CD14-positive monocyte (primary cell): Measurements from ENCODE around the gene GAD1. TPM values are rescaled to one million over a fixed set of nuclear protein-coding genes. Genes with fewer than 3 reads are reported as not detected.

ENCODE experiments used
- DNase-seq, 3 donors: peaks; one replicate each; pipeline ENCODE4 v3.0.0-alpha.2; 2011 to 2022
- H2AFZ ChIP-seq: 2 replicates; pipeline ENCODE4 v1.6.0; 2012; ENCODE audit warnings: mild to moderate bottlenecking, low read depth, low read length, inconsistent platforms; ENCODE audit not compliant: insufficient read depth, poor library complexity, severe bottlenecking
- H3K27ac ChIP-seq, 2 donors: 1 replicate in 1 of 2; 2 replicates in 1 of 2; pipeline ENCODE4 v1.5.1; 2012 to 2013; ENCODE audit warnings: low read length in 2 of 2, control low read depth in 1 of 2, inconsistent platforms in 1 of 2, low read depth in 1 of 2, mild to moderate bottlenecking in 1 of 2
- H3K27me3 ChIP-seq, 2 donors: one replicate each; pipeline versions ENCODE4 v1.6.0 to v1.6.1; 2011 to 2013; ENCODE audit warnings: low read length in 2 of 2; ENCODE audit not compliant: control insufficient read depth in 2 of 2, insufficient read depth in 2 of 2
- H3K36me3 ChIP-seq, 2 donors: replicated peaks in 1 of 2; 1 replicate in 1 of 2; 2 replicates in 1 of 2; pipeline versions ENCODE4 v1.5.1 to v1.6.1; 2012 to 2013; ENCODE audit warnings: low read length in 2 of 2, control low read depth in 1 of 2, inconsistent platforms in 1 of 2, mild to moderate bottlenecking in 1 of 2; ENCODE audit not compliant: insufficient read depth in 2 of 2, control insufficient read depth in 1 of 2
- H3K4me1 ChIP-seq, 2 donors: 1 replicate in 1 of 2; 2 replicates in 1 of 2; pipeline versions ENCODE4 v1.5.1 to v1.6.1; 2012 to 2013; ENCODE audit warnings: low read length in 2 of 2, control low read depth in 1 of 2, inconsistent platforms in 1 of 2, mild to moderate bottlenecking in 1 of 2, moderate library complexity in 1 of 2; ENCODE audit not compliant: insufficient read depth in 2 of 2, control insufficient read depth in 1 of 2
- H3K4me2 ChIP-seq: replicated peaks from 2 replicates; pipeline ENCODE3; 2012; ENCODE audit warnings: low read length, moderate library complexity, mild to moderate bottlenecking; ENCODE audit not compliant: poor library complexity, severe bottlenecking; ENCODE audit errors: extremely low read depth
- H3K4me3 ChIP-seq, 3 experiments: fragments of 200-600 bp in 1 of 3; sonication (generic) in 1 of 3; replicated peaks in 1 of 3; 1 replicate in 2 of 3; 2 replicates in 1 of 3; pipeline ENCODE4 v1.5.1; 2011 to 2013; ENCODE audit warnings: low read length in 3 of 3, mild to moderate bottlenecking in 3 of 3, control low read depth in 2 of 3, low read depth in 2 of 3, inconsistent platforms in 1 of 3, moderate library complexity in 1 of 3
- H3K79me2 ChIP-seq: 2 replicates; pipeline ENCODE4 v1.6.0; 2012; ENCODE audit warnings: mild to moderate bottlenecking, control low read depth, inconsistent platforms, low read length, moderate library complexity; ENCODE audit not compliant: insufficient read depth
- H3K9ac ChIP-seq: 2 replicates; pipeline ENCODE4 v1.6.0; 2017; ENCODE audit warnings: low read length, mild to moderate bottlenecking; ENCODE audit not compliant: insufficient read depth, poor library complexity, severe bottlenecking
- H3K9me3 ChIP-seq, 2 donors: replicated peaks in 1 of 2; 1 replicate in 1 of 2; 2 replicates in 1 of 2; pipeline versions ENCODE4 v1.5.1 to v1.6.1; 2012 to 2013; ENCODE audit warnings: low read length in 2 of 2, control low read depth in 1 of 2; ENCODE audit not compliant: control insufficient read depth in 1 of 2, insufficient read depth in 1 of 2
- H4K20me1 ChIP-seq: 2 replicates; pipeline ENCODE4 v1.6.0; 2012; ENCODE audit warnings: mild to moderate bottlenecking, low read length, control low read depth, moderate library complexity; ENCODE audit not compliant: insufficient read depth
- H3K27ac Mint-ChIP-seq, 7 donors: one replicate each; pipeline ENCODE4 v1.8.0; 2020; ENCODE audit warnings: mild to moderate bottlenecking in 7 of 7, mixed read lengths in 7 of 7, moderate library complexity in 6 of 7, inconsistent platforms in 2 of 7
- H3K27me3 Mint-ChIP-seq, 3 donors: one replicate each; pipeline ENCODE4 v1.8.0; 2021 to 2022; ENCODE audit warnings: low read depth in 3 of 3, mild to moderate bottlenecking in 3 of 3, mixed read lengths in 3 of 3, moderate library complexity in 3 of 3, inconsistent platforms in 1 of 3
- H3K36me3 Mint-ChIP-seq, 2 donors: one replicate each; pipeline ENCODE4 v1.8.0; 2020; ENCODE audit warnings: mixed read lengths in 2 of 2, inconsistent platforms in 1 of 2, mild to moderate bottlenecking in 1 of 2
- H3K4me1 Mint-ChIP-seq: one replicate; pipeline ENCODE4 v1.8.0; 2020; ENCODE audit warnings: mild to moderate bottlenecking, mixed read lengths
- H3K4me3 Mint-ChIP-seq, 2 donors: one replicate each; pipeline ENCODE4 v1.8.0; 2020; ENCODE audit warnings: mild to moderate bottlenecking in 2 of 2, mixed read lengths in 2 of 2, moderate library complexity in 1 of 2
- H3K9me3 Mint-ChIP-seq, 7 donors: one replicate each; pipeline ENCODE4 v1.8.0; 2020 to 2022; ENCODE audit warnings: mixed read lengths in 7 of 7, mild to moderate bottlenecking in 6 of 7, moderate library complexity in 6 of 7, inconsistent platforms in 2 of 7
- WGBS: methylation state at CpG from one replicate; pipeline ENCODE4 v1.1.5; 2013; ENCODE audit warnings: missing lambda C conversion rate; ENCODE audit not compliant: insufficient coverage; 5-methylcytosine and 5-hydroxymethylcytosine counted together
- intact Hi-C, 2 donors: fragments of 100-400 bp; cut with micrococcal nuclease; formaldehyde crosslinking; loops; one replicate each; pipeline versions ENCODE4 v1.15.0 to v1.15.1; 2023
- polyA plus RNA-seq, 3 donors: library from polyadenylated mRNA; depleted of rRNA in 1 of 3; unstranded in 2 of 3; stranded (reverse) in 1 of 3; fragments of 300-500 nt in 2 of 3; fragments of >200 nt in 1 of 3; fragmentation: Illumina TruSeq in 2 of 3; gene quantifications; 1 replicate in 2 of 3; 2 replicates in 1 of 3; pipeline ENCODE4 v1.2.3, GENCODE V29; 2012 to 2021
- TF ChIP-seq, protein P1 (sequence below): fragments of 200-600 bp; IDR thresholded peaks from one replicate; pipeline ENCODE4 v1.8.0; 2022; ENCODE audit warnings: antibody characterized with exemption, mild to moderate bottlenecking

GAD1 gene
- polyA plus RNA-seq, 3 donors: 0.08 TPM; not detected in 2

DNA sequence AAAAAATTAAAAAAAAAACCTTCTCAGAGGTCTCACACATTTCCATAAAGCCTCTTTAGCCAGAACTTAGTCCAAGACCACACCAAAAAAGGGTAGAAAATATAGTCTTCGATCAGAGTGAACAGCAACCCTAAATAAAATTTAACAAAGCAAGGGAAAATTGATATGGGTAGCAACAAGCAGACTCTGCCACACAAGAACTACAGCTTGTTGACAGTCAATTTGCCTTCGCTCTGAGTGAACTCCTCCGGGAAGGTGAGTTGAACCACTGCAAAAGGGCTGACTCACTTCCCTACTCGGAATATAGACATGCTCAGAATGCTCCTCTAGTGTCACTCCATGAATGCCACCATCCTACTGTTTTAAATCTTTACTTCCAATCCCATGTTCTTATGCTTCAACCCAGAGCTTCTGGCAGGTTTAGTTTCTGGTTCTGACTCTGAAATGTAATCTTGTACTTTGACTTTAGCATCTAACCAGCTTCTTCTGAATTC lies 24.1 kb downstream of the GAD1 start:
- H3K36me3 Mint-ChIP-seq: no peaks in the 10 kb centered on the region
- H3K4me2 ChIP-seq: no peak overlapping the region
- H3K36me3 ChIP-seq: no peaks in the 10 kb centered on the region
- no peak overlapping the region for H3K27ac ChIP-seq
- WGBS: 0% methylated on average over 1 of the region's 4 CpGs
- TF ChIP-seq, protein P1, sequence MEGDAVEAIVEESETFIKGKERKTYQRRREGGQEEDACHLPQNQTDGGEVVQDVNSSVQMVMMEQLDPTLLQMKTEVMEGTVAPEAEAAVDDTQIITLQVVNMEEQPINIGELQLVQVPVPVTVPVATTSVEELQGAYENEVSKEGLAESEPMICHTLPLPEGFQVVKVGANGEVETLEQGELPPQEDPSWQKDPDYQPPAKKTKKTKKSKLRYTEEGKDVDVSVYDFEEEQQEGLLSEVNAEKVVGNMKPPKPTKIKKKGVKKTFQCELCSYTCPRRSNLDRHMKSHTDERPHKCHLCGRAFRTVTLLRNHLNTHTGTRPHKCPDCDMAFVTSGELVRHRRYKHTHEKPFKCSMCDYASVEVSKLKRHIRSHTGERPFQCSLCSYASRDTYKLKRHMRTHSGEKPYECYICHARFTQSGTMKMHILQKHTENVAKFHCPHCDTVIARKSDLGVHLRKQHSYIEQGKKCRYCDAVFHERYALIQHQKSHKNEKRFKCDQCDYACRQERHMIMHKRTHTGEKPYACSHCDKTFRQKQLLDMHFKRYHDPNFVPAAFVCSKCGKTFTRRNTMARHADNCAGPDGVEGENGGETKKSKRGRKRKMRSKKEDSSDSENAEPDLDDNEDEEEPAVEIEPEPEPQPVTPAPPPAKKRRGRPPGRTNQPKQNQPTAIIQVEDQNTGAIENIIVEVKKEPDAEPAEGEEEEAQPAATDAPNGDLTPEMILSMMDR: no peak
- no peaks in the 10 kb centered on the region for H4K20me1 ChIP-seq
- peaks cover 0 to 6% of the 10 kb centered on the region in 2 donors for H3K4me1 ChIP-seq
- no peak overlapping the region for H3K27ac Mint-ChIP-seq
- H2AFZ ChIP-seq: no peak overlapping the region
- DNase-seq: no peak
- peaks cover 6 to 10% of the 10 kb centered on the region in 2 donors for H3K27me3 ChIP-seq
- H3K9ac ChIP-seq: no peak overlapping the region
- H3K9me3 ChIP-seq: no peaks in the 10 kb centered on the region
- H3K27me3 Mint-ChIP-seq: peaks cover 4 to 8% (median 5%) of the 10 kb centered on the region in 3 donors
- peaks cover 5% of the 10 kb centered on the region for H3K4me1 Mint-ChIP-seq
- no peaks in the 10 kb centered on the region for H3K79me2 ChIP-seq
- intact Hi-C loops: no loop called here
- no peak overlapping the region for H3K4me3 Mint-ChIP-seq
- peaks cover 0 to 4% (median 0%) of the 10 kb centered on the region in 7 donors for H3K9me3 Mint-ChIP-seq
- H3K4me3 ChIP-seq: no peak overlapping the region

DNA sequence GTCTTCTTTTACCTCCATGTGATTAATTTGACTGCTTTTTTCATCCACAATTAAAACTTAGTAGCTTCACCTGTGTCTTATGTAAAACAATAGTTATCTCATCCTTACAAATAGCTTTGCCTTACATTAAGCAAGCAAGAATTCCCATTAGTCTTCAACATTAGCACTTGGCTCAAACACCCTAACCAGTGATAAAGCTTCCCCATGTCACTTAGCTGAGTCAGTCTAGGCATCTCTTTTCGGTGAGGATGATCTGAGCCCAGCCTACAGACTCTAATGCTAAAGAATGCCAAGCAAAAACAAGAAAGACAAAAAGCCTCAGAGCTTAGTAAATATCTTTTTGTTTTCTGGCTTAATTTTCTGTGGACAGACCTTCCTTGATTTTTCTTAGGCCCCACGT lies 26.1 kb downstream of the GAD1 start:
- Mint-ChIP-seq H3K27me3 (peaks cover 4 to 7% (median 5%) of the 10 kb centered on the region in 3 donors), H3K36me3 (no peaks in the 10 kb centered on the region), H3K4me3 (no peak overlapping the region), H3K27ac (no peak overlapping the region), H3K9me3 (peaks cover 0 to 4% (median 0%) of the 10 kb centered on the region in 7 donors), H3K4me1 (peaks cover 5% of the 10 kb centered on the region)
- no peaks in the 10 kb centered on the region for H3K79me2 ChIP-seq
- WGBS: 100% methylated on average over 1 of the region's 2 CpGs
- H3K4me2 ChIP-seq: no peak overlapping the region
- H2AFZ ChIP-seq: no peak overlapping the region
- intact Hi-C loops: no loop called here
- H3K27ac ChIP-seq: no peak overlapping the region
- no peak for DNase-seq
- TF ChIP-seq, protein P1: no peak
- no peaks in the 10 kb centered on the region for H3K36me3 ChIP-seq
- peaks cover 5 to 6% of the 10 kb centered on the region in 2 donors for H3K27me3 ChIP-seq
- no peaks in the 10 kb centered on the region for H4K20me1 ChIP-seq
- peaks cover 0 to 6% of the 10 kb centered on the region in 2 donors for H3K4me1 ChIP-seq
- no peak overlapping the region for H3K4me3 ChIP-seq
- H3K9me3 ChIP-seq: no peaks in the 10 kb centered on the region
- H3K9ac ChIP-seq: no peak overlapping the region
